CD4-positive, alpha-beta T cell treated with Interleukin-21 for 1 hour (primary cell): ENCODE measurements around the gene FAM107A.

ENCODE experiments used
- DNase-seq: peaks from one replicate; pipeline ENCODE4 v3.0.0-alpha.2; 2020

Gene FAM107A

GRCh38 chr3:58566398-58567250 is 10.6 kb downstream of the FAM107A start:
- no peak for DNase-seq

- DNase-seq: no peak
These were observed 11.4 kb downstream of the FAM107A start for GRCh38 chr3:58565621-58566397.

GRCh38 chr3:58564456-58565160 is 12.6 kb downstream of the FAM107A start:
- no peak for DNase-seq

- no peak for DNase-seq
These were observed 13.1 kb downstream of the FAM107A start for GRCh38 chr3:58564054-58564453.

- no peak for DNase-seq
These were observed 13.7 kb downstream of the FAM107A start for GRCh38 chr3:58563386-58564035.

GRCh38 chr3:58562498-58562897 is 14.7 kb downstream of the FAM107A start:
- no peak for DNase-seq

- no peak for DNase-seq
These were observed 16.4 kb downstream of the FAM107A start for GRCh38 chr3:58560771-58561311.

GRCh38 chr3:58559586-58559985 is 17.6 kb downstream of the FAM107A start:
- no peak for DNase-seq

- DNase-seq: no peak
These were observed 19.7 kb downstream of the FAM107A start for GRCh38 chr3:58557491-58557890.

- DNase-seq: no peak
These were observed 20.4 kb downstream of the FAM107A start for GRCh38 chr3:58556761-58557221.

- no peak for DNase-seq
These were observed 21.2 kb downstream of the FAM107A start for GRCh38 chr3:58556001-58556400.

- DNase-seq: no peak
These were observed 22.0 kb downstream of the FAM107A start for GRCh38 chr3:58555203-58555602.

GRCh38 chr3:58553003-58553402 is 24.2 kb downstream of the FAM107A start:
- DNase-seq: no peak

GRCh38 chr3:58551636-58552180 is 25.5 kb downstream of the FAM107A start:
- no peak for DNase-seq

GRCh38 chr3:58544541-58544940 is 32.6 kb downstream of the FAM107A start:
- no peak for DNase-seq

GRCh38 chr3:58540176-58540858 is 36.9 kb downstream of the FAM107A start:
- no peak for DNase-seq

GRCh38 chr3:58539626-58540025 is 37.6 kb downstream of the FAM107A start:
- no peak for DNase-seq

GRCh38 chr3:58537412-58538301 is 39.5 kb downstream of the FAM107A start:
- no peak for DNase-seq

GRCh38 chr3:58536501-58537411 is 40.4 kb downstream of the FAM107A start, which contains the start of gene ACOX2:
Gene ACOX2, minus strand, starts transcription at chr3:58537190. Its CDS starts 2,084 bp downstream, at chr3:58535106.
- no peak for DNase-seq
